ENCODE measurements around the gene MCTP1. TPM values are rescaled to one million over a fixed set of nuclear protein-coding genes. Genes with fewer than 3 reads are reported as not detected.

MCTP1 gene
- 1 to 10 TPM; 1.6 TPM for total RNA-seq

- POLR2A ChIA-PET = no interaction called here
- Mint-ChIP-seq H3K36me3 (no peaks in the 10 kb centered on the region), H3K27me3 (peaks cover 65% of the 10 kb centered on the region), H3K9me3 (no peaks in the 10 kb centered on the region), H3K4me3 (peak within 1 kb of the TSS; percentile 69), H3K4me1 (peaks cover 8% of the 10 kb centered on the region), H3K27ac (no peak within 1 kb of the TSS)
- DNase-seq (peak; percentile 46), ATAC-seq (ENCODE audit: low read depth) (peak; percentile 20)
These were observed at the start of gene MCTP1 for GRCh38 chr5:95284572-95285408. Gene MCTP1, minus strand, starts transcription at chr5:95285094.

GRCh38 chr5:95332158-95332557, 47.3 kb upstream of the MCTP1 start:
- Mint-ChIP-seq H3K27ac (no peak overlapping the region), H3K27me3 (peaks cover 5% of the 10 kb centered on the region), H3K9me3 (no peaks in the 10 kb centered on the region), H3K36me3 (no peaks in the 10 kb centered on the region), H3K4me1 (no peaks in the 10 kb centered on the region), H3K4me3 (no peak overlapping the region)
- DNase-seq (no peak), ATAC-seq (ENCODE audit: low read depth) (no peak)
- POLR2A ChIA-PET = no interaction called here

GRCh38 chr5:95331358-95331757, 46.5 kb upstream of the MCTP1 start:
- Mint-ChIP-seq H3K4me3 (no peak overlapping the region), H3K9me3 (no peaks in the 10 kb centered on the region), H3K4me1 (no peaks in the 10 kb centered on the region), H3K36me3 (no peaks in the 10 kb centered on the region), H3K27ac (no peak overlapping the region), H3K27me3 (peaks cover 2% of the 10 kb centered on the region)
- DNase-seq (no peak), ATAC-seq (ENCODE audit: low read depth) (no peak)
- POLR2A ChIA-PET = no interaction called here

GRCh38 chr5:95327211-95327610, 42.3 kb upstream of the MCTP1 start:
- ATAC-seq (ENCODE audit: low read depth) = no peak
- no peak overlapping the region for H3K27ac Mint-ChIP-seq
- H3K36me3 Mint-ChIP-seq = no peaks in the 10 kb centered on the region
- H3K9me3 Mint-ChIP-seq = no peaks in the 10 kb centered on the region
- no peaks in the 10 kb centered on the region for H3K4me1 Mint-ChIP-seq
- H3K27me3 Mint-ChIP-seq = peaks cover 5% of the 10 kb centered on the region
- no peak for DNase-seq
- POLR2A ChIA-PET = no interaction called here
- H3K4me3 Mint-ChIP-seq = no peak overlapping the region

- H3K4me3 Mint-ChIP-seq = no peak overlapping the region
- H3K4me1 Mint-ChIP-seq = no peaks in the 10 kb centered on the region
- peaks cover 8% of the 10 kb centered on the region for H3K9me3 Mint-ChIP-seq
- POLR2A ChIA-PET = no interaction called here
- H3K27me3 Mint-ChIP-seq = peaks cover 8% of the 10 kb centered on the region
- no peak for DNase-seq
- H3K36me3 Mint-ChIP-seq = no peaks in the 10 kb centered on the region
- ATAC-seq (ENCODE audit: low read depth) = no peak
- H3K27ac Mint-ChIP-seq = no peak overlapping the region
These were observed 32.8 kb upstream of the MCTP1 start for GRCh38 chr5:95317687-95318086.

GRCh38 chr5:95317085-95317484, 32.2 kb upstream of the MCTP1 start:
- ATAC-seq (ENCODE audit: low read depth) (no peak), DNase-seq (no peak)
- Mint-ChIP-seq H3K27me3 (peaks cover 8% of the 10 kb centered on the region), H3K4me3 (no peak overlapping the region), H3K4me1 (no peaks in the 10 kb centered on the region), H3K36me3 (no peaks in the 10 kb centered on the region), H3K27ac (no peak overlapping the region), H3K9me3 (peaks cover 8% of the 10 kb centered on the region)
- POLR2A ChIA-PET = no interaction called here

GRCh38 chr5:95304711-95305110, 19.8 kb upstream of the MCTP1 start:
- Mint-ChIP-seq H3K9me3 (no peaks in the 10 kb centered on the region), H3K27me3 (peaks cover 5% of the 10 kb centered on the region), H3K27ac (no peak overlapping the region), H3K4me1 (no peaks in the 10 kb centered on the region), H3K4me3 (no peak overlapping the region), H3K36me3 (no peaks in the 10 kb centered on the region)
- DNase-seq (no peak), ATAC-seq (ENCODE audit: low read depth) (no peak)
- POLR2A ChIA-PET = no interaction called here

- H3K36me3 Mint-ChIP-seq = no peaks in the 10 kb centered on the region
These were observed 13.8 kb upstream of the MCTP1 start for GRCh38 chr5:95298651-95299050.

GRCh38 chr5:95296291-95296690, 11.4 kb upstream of the MCTP1 start:
- no peak for ATAC-seq (ENCODE audit: low read depth)
- no peak for DNase-seq
- Mint-ChIP-seq H3K36me3 (no peaks in the 10 kb centered on the region), H3K27me3 (peaks cover 11% of the 10 kb centered on the region), H3K4me1 (no peaks in the 10 kb centered on the region), H3K4me3 (no peak overlapping the region), H3K27ac (no peak overlapping the region), H3K9me3 (no peaks in the 10 kb centered on the region)
- POLR2A ChIA-PET = no interaction called here

More at GRCh38 chr5:95298651-95299050, 13.8 kb upstream of the MCTP1 start:
- peaks cover 8% of the 10 kb centered on the region for H3K27me3 Mint-ChIP-seq
- DNase-seq (no peak), ATAC-seq (ENCODE audit: low read depth) (no peak)
- H3K27ac Mint-ChIP-seq = no peak overlapping the region
- no peaks in the 10 kb centered on the region for H3K4me1 Mint-ChIP-seq
- no peak overlapping the region for H3K4me3 Mint-ChIP-seq
- POLR2A ChIA-PET = no interaction called here
- no peaks in the 10 kb centered on the region for H3K9me3 Mint-ChIP-seq

- peaks cover 63% of the 10 kb centered on the region for H3K27me3 Mint-ChIP-seq
- no peaks in the 10 kb centered on the region for H3K36me3 Mint-ChIP-seq
- ATAC-seq (ENCODE audit: low read depth) (peak; percentile 27), DNase-seq (no peak)
- H3K4me1 Mint-ChIP-seq = peaks cover 8% of the 10 kb centered on the region
- no peaks in the 10 kb centered on the region for H3K9me3 Mint-ChIP-seq
- peak overlapping the region; percentile 69 for H3K4me3 Mint-ChIP-seq
- POLR2A ChIA-PET = no interaction called here
- no peak overlapping the region for H3K27ac Mint-ChIP-seq
These were observed 488 bp upstream of the MCTP1 start for GRCh38 chr5:95285409-95285755.

- POLR2A ChIA-PET = no interaction called here
- H3K27ac Mint-ChIP-seq = no peak overlapping the region
- no peaks in the 10 kb centered on the region for H3K9me3 Mint-ChIP-seq
- ATAC-seq (ENCODE audit: low read depth) (peak; percentile 70), DNase-seq (peak; percentile 62)
- peak overlapping the region; percentile 46 for H3K4me3 Mint-ChIP-seq
- no peaks in the 10 kb centered on the region for H3K36me3 Mint-ChIP-seq
- peaks cover 60% of the 10 kb centered on the region for H3K27me3 Mint-ChIP-seq
- H3K4me1 Mint-ChIP-seq = peaks cover 8% of the 10 kb centered on the region
These were observed 928 bp downstream of the MCTP1 start for GRCh38 chr5:95283761-95284571.

- H3K27me3 Mint-ChIP-seq = peaks cover 58% of the 10 kb centered on the region
- H3K27ac Mint-ChIP-seq = no peak overlapping the region
- ATAC-seq (ENCODE audit: low read depth) = no peak
- H3K4me1 Mint-ChIP-seq = peaks cover 7% of the 10 kb centered on the region
- H3K4me3 Mint-ChIP-seq = peak overlapping the region; percentile 25
- POLR2A ChIA-PET = no interaction called here
- no peak for DNase-seq
- no peaks in the 10 kb centered on the region for H3K9me3 Mint-ChIP-seq
- no peaks in the 10 kb centered on the region for H3K36me3 Mint-ChIP-seq
These were observed 1.8 kb downstream of the MCTP1 start for GRCh38 chr5:95283022-95283615.

- POLR2A ChIA-PET = no interaction called here
- peaks cover 7% of the 10 kb centered on the region for H3K4me1 Mint-ChIP-seq
- no peak overlapping the region for H3K27ac Mint-ChIP-seq
- no peaks in the 10 kb centered on the region for H3K9me3 Mint-ChIP-seq
- H3K4me3 Mint-ChIP-seq = no peak overlapping the region
- DNase-seq (no peak), ATAC-seq (ENCODE audit: low read depth) (no peak)
- H3K27me3 Mint-ChIP-seq = peaks cover 48% of the 10 kb centered on the region
- H3K36me3 Mint-ChIP-seq = no peaks in the 10 kb centered on the region
These were observed 3.7 kb downstream of the MCTP1 start for GRCh38 chr5:95281226-95281625.
